HG02588 (cell line): Measurements from ENCODE around the gene F7.

Source experiments
- ATAC-seq: cut with Tn5 transposase; IDR thresholded peaks from one replicate; pipeline ENCODE4 v1.9.1; 2021; ENCODE audit warnings: mild to moderate bottlenecking, moderate library complexity; ENCODE audit not compliant: unreplicated experiment

The F7 gene

GRCh38 chr13:113116206-113116800 is 10.7 kb downstream of the F7 start:
- no peak for ATAC-seq

GRCh38 chr13:113116871-113117271 is 11.3 kb downstream of the F7 start:
- no peak for ATAC-seq

- no peak for ATAC-seq
These were observed 11.8 kb downstream of the F7 start for GRCh38 chr13:113117335-113117872.

DNA sequence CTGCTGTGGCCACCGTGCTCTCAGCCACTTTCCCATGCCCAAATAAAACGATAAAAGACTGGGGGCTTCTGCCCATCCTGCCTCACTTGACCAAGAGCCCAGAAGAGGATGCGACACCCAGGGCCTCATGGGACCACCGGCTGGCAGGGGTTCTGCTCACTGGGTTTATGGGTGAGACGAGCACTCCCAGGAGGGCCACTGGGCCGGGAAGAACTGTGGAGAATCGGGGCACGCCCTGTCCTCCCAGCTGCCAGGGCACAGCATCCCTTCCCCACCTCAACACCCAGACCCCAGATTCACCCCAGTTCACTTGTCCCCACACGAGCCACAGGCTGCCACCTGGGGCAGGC is 12.3 kb downstream of the F7 start:
- ATAC-seq = no peak

DNA sequence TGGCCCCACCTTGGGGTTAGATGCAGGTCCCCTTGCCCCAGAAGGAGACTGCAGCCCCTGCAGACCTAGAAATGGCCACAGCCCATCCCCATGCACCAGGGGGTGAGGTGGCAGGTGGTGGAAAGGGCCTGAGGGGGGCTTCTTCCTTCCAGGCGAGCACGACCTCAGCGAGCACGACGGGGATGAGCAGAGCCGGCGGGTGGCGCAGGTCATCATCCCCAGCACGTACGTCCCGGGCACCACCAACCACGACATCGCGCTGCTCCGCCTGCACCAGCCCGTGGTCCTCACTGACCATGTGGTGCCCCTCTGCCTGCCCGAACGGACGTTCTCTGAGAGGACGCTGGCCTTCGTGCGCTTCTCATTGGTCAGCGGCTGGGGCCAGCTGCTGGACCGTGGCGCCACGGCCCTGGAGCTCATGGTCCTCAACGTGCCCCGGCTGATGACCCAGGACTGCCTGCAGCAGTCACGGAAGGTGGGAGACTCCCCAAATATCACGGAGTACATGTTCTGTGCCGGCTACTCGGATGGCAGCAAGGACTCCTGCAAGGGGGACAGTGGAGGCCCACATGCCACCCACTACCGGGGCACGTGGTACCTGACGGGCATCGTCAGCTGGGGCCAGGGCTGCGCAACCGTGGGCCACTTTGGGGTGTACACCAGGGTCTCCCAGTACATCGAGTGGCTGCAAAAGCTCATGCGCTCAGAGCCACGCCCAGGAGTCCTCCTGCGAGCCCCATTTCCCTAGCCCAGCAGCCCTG is 12.8 kb downstream of the F7 start:
- no peak for ATAC-seq

GRCh38 chr13:113119166-113119821 is 13.7 kb downstream of the F7 start:
- ATAC-seq = no peak

DNA sequence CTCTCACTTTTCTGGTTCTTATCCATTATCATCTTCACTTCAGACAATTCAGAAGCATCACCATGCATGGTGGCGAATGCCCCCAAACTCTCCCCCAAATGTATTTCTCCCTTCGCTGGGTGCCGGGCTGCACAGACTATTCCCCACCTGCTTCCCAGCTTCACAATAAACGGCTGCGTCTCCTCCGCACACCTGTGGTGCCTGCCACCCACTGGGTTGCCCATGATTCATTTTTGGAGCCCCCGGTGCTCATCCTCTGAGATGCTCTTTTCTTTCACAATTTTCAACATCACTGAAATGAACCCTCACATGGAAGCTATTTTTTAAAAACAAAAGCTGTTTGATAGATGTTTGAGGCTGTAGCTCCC is 14.2 kb downstream of the F7 start:
- no peak for ATAC-seq

DNA sequence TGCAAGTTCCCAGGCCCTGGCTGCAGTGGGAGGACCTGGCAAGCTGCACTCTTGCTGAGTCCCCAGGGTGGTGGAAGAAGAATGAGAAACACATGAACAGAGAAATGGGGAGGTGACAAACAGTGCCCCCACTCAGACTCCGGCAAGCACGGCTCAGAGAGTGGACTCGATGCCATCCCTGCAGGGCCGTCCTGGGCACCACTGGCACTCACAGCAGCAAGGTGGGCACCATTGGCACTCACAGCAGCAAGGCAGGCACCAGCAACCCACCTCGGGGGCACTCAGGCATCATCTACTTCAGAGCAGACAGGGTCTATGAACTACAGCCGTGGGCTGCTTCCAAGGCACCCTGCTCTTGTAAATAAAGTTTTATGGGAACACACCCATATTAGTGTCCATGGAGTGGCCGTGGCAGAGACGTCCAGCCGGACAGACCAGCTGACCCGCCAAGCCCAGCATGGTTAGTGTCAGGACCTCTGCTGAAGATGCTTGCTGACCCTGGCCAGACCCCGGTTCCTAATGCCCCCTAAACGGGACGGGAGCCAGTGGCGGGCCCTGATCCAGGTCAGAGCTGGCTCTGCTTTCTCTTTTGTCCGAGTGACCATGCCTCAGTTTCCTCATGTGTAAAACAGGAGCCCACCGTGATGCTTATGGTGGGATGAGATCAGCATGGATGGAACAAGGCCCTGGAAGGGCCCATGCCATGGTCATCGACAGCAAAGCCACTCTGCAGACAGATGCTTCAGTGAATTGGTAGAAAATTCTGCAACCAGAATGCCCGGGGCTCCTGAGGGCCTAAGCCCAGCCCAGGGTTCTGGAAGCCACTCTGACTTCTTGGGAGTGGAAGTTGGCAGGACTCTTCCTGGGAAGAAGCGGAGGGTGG is 14.9 kb downstream of the F7 start:
- no peak for ATAC-seq

GRCh38 chr13:113121183-113121927 is 15.8 kb downstream of the F7 start:
- ATAC-seq = no peak

DNA sequence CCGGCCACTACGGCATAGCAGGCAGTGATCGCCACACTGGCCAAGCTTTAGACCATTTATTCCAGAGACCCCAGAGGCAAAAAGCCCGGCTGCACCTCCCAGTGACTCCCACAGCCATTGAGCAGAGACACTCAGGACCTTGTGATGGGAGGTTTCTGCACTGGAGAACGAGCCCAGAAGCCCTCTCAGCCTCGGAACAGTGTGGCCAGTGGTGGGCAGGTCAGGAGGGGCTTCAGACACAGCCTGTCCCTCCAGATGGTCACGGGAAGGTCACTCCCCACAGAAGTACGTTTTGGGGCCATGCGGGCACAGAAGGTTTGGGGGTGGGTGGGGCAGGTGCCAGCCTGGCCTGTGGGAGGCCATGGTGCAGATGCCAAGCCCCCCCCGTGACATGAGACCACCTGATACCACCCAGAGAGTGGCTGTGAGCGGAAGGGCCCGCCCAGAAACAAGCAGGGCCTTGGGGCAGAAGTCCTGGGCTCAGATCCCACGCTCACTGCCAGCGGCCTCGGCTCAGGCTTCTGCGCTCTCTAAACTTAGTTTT is 16.4 kb downstream of the F7 start:
- ATAC-seq = no peak

- no peak for ATAC-seq
These were observed 17.1 kb downstream of the F7 start, which contains the start of gene F10 for GRCh38 chr13:113122550-113123225. TSS of gene F10 (plus strand) at chr13:113122799. CDS start at chr13:113122856, 57 bp downstream.

- no peak for ATAC-seq
These were observed 17.9 kb downstream of the F7 start for GRCh38 chr13:113123226-113124201.

- no peak for ATAC-seq
These were observed 18.8 kb downstream of the F7 start for GRCh38 chr13:113124211-113124970.

GRCh38 chr13:113125506-113126264 is 20.1 kb downstream of the F7 start:
- no peak for ATAC-seq

DNA sequence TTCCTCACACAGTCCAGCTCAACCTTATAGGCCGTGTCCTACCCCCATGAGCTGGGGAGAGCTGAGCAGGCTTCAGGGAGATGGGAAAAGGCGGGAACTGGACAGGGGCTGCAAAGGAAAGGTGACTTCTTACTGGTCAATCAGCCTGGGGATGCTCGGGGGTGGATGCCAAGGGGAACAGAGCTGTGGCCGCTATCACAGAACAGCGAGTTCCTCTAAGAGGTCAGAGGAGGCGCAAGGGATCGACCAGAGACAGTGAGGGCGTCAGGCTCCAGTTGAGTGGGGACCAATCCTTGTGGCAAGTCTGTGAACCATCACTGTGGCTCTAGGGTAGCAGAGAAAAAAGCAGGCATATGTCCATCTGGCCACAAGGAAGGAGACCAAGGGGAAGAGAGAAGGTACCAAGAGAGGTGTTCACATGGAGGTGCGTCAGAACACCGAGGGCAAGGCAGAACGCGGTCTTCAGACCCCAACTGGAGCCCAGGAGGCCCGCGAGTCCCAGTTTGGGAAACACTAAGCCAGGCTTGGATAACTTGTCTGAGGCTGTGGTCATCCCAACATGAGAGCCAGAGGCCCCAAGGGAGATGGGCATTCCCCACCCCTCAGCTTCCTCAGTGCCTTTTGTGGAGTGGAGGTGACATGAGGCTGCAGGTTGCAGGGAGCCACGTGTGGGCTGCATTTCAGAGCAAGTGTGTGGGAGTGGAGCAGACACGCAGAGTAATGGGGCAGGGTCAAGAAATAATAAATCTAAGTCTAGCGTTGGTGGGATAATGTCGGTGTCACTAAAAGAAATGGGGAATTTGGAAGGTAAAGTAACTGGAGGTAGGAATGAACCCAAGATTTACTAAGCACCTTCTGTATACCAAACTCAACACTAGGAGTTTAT is 20.9 kb downstream of the F7 start:
- no peak for ATAC-seq

- no peak for ATAC-seq
These were observed 23.9 kb downstream of the F7 start for GRCh38 chr13:113129480-113129879.
